UCSD-AML1 (cell line): ENCODE data around the gene DDX24.

ENCODE experiments used
- DNase-seq: peaks from one replicate; lab custom pipeline; 2025; ENCODE audit not compliant: unreplicated experiment; lab: John Stamatoyannopoulos, UW

The DDX24 gene

DNA sequence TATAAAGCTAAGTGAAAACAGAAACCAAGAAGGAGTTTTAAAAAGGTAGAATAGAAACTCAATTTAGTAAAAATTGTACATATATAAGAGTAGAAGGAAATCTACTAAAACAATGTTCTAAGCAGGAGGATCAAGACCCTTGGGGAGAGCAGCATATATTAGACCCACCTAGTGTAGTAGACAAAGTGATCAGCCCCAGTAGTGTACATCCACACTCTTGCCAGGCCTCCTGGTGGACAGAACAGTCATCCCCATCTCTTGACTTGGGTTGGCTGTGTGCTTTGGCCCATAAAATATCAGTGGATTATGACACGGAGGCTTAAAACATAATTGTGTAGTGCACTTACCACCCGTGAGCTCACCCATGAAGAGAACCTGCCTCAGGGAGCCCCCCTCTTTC lies 65.8 kb downstream of the DDX24 start:
- DNase-seq = no peak

DNA sequence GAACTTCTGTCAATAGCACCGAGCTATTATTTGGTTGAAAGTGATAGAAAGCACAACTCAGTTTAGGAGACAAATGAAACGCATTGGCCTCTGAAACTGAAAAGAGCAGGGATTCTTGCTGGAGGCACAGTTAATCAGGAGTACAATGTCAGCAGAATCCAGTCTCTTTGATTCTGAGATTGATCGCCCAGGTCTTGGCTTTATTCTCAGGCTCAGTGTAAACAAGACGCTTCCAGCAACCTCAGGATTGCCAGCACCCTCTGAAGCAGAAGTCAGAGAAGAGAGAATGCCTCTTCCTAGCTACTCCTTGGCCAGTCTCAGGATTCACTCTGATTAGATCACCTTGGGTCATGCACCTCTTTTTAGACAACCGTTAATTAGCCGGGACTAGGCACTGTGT lies 66.6 kb downstream of the DDX24 start:
- no peak for DNase-seq

DNA sequence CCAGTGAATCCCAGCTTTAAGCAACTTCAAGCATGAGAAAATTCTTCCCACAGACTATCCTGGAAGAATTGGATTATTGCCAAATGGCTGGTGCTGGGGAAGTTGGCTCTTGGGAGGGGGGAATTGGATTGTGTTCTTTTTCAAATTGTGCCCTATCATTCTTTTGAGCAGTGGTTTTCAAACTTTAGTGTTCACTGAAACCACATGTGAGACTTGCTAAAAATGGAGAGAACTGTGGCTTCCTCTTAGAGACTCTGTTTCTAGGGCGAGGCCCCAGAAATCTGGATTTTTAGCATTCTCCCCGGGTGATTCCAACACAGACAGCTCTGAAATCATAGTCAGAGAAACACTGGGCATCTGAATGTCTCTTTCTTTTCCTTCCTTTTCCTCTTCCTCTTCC lies 69.2 kb downstream of the DDX24 start:
- no peak for DNase-seq

DNA sequence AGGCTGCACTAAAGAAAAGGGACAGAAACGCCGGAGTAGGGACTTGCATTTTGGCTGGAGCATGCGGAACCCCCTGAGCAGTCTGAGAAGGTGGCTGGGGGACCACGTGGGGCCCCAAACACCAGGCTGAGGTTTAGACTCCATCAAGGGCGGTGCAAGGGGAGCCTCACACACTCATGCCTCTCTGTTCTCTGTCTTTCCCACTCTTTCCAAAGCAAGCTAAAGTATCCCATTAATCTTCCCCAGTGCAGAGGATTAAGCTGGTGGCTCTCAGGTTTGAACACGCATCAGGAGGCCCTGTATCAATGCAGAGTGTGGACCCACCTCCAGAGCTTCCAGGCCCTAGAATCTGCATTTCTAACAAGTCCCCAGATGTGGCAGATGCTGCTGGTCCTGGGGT lies 70.4 kb downstream of the DDX24 start:
- DNase-seq = no peak

DNA sequence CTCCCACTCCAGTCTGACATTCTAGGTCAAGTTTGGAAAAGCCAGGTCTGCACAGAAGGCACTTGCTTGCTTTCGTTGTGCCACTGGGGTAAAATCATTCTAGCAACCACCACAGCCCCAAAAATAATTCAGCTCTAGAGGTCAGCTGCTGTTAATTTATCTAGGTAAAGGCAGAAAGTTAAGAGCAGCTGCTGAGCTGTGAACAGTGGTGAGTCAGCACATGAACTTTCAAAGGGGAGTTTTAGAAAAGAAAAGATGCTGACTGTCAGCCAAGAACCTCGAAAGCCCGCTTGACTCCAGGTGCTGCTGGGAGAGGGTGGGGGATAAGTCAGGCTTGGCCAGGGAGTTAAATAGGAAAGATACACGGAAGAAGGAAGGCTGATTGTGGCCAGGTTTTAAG lies 71.2 kb downstream of the DDX24 start:
- no peak for DNase-seq

DNA sequence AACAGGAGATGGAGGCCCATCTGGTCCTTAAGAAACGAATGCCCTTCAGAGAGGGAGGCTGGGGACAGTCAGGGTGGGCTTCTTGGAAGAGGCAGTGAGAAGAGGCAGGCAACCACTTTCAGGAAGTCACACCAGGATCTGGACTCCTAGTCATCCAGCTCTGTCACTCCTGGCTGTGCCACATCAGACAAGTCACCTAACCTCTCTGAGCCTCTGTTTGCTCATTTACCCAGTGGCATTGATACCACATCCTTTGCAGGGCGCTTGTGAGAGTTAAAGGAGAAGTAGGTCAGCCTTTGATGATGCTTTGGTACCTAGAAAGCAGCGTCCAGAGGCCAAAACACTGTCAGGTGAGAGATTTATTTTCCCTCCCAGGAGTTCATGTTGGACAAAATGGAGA lies 72.8 kb downstream of the DDX24 start:
- no peak for DNase-seq

DNA sequence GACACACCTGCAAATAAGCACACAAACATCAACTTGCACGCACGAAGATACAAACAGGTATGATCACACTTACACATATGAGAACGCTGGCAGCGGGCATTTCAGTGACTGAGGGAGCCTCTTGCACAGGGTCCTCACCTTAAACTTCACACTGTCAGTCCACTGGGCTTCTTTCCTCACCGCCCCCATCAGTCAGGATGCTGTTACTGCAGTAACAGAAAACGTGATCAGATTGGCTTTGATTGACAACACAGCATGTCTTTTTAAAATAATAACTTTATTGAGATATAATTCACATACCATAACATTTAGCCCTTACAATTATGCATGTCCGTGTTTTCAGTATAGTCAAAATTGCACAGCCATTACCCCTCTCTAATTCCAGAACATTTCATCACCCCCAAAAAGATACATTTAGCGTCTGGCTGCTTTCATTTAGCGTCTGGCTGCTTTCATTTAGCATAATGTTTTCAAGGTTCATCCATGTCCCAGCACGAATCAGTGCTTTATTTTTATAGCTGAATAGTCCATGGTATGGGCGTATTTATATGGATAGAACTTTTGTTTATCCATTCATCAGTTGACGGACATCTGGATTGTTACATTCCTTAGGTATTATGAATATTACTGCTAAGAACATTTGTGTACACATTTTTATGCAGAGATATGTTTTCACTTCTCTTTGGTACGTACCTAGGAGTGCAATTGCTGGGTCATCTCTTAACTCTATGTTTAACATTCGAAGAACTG lies 75.5 kb downstream of the DDX24 start:
- no peak for DNase-seq

DNA sequence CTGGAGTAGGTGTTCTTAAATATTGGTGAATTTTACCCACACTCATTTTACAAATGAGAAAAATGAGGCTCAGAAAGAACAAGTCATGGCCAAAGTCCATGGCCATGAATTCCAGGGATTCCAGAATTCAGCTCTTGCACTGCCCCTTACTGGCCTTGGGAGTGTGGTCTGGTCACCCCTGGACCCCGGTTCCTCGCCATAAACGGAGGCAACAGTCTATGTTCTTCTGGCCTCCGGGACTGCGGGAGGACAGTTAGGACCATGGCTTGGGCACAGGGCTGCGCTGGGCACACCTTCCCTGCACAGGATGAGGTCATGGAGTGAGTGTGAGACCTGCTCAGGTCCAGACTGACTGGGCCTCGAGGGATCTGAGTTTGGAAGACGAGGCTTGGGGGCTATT lies 77.0 kb downstream of the DDX24 start:
- no peak for DNase-seq

DNA sequence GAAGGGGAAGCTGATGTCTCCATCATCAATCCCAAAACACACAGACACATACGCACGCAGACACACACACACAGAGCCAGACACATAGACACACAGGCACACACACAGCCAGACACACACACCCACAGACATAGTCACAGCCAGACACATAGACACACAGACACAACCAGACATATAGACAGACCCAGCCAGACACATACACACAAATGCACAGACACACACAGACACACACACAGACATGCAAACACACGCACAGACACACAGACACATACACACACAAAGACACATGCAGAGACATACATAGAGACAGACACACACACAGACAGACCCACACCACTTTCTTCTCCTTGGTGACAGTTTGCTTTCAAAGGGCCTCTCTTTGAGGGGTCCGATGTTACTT lies 77.6 kb downstream of the DDX24 start:
- DNase-seq = no peak

DNA sequence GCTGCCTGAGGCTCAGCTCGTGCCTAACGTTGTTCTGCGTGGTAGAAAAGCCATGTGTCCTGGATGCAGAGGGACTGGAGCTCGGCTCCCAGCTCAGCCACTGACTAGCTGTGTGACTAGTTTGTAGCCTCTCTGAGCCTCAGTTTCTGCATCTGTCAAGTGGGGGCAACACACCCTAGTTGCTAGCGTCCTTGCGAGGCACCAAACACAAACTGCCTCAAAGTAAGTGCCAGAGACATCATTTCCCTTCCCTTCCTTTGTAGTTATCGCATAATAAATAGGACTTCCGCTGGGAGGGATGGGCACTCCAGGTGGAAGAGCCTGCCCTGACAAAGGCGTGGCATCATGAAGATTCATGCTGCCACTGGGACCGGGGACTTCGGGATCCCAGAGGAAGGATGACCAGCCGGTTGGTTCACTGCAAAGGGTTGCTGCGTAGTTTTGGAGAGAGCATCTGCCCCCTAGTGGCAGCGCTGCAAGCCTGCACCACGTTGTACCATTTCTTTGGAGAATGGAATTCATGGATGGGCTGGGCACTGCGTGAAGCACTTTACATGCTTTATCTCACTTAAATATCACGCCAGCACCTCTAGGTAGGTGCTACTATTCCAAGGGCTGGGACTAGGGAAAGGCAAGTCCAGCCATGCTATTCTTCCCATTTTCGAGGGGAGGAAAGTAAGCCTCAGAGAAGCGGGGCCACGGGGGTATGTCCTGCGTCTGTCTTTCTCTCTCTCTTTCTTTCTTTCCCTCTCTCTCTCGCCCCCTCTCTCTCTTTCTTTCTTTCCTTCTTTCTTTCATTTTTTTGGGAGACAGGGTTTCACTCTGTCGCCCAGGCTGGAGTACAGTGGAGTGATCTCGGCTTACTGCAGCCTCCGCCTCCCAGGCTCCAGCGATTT lies 79.3 kb downstream of the DDX24 start:
- DNase-seq = peak; percentile 49

DNA sequence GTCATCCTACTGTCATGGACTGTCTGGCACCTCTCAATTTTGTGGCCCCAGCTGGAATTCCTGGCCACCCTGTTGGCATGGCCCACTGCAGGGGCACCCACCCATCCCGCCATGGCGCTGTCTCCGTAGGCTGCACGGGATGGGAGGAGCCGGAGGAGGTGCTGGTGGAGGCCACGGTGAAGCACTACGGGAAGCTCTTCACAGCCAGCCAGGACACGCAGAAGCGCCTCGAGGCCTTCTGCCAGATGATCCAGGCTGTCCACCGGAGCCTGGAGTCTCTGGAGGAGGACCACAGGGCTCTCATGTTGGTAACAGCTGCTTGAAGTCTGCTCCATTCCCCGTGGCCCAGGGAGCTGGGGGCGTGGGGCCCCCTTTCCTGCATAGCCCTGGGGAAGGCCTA lies 80.0 kb downstream of the DDX24 start:
- DNase-seq = no peak

DNA sequence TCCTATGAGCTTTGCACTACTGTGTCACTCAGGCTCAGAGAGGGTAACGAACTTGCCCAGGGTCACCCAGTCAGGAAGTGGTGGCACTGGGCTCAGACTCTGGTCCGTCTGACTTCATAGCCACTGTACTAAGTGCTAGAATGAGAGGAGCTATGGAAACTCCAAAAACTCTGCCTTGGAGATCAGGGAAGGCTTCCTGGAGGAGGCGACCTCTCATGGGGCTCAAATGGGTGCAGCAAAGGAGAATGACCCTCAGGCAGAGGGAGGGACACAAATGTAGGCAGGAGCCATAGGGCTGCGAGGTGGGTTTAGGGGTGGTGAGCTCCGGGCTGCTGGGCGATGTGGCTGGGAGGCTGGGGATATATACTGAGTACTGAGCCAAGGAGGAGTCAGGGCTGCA lies 80.7 kb downstream of the DDX24 start:
- DNase-seq = no peak

DNA sequence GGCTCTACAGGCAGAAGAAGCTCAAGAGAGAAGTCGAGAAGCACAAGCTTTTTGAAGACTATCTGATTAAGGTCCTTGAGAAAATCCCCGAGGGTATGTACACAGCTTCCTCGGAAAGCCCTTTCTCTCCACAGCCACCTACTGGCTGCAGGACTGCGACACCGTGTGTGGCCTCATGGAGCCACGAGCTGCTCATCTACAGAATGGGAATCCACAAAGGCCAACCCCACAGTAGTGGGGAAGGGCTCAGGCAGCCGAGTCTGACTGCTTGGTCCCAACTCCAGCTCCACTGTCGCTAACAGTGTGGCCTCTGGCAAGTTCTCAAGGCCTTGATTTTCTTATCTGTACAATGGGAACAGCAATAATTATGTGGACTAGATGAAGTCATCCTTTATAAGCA lies 81.4 kb downstream of the DDX24 start:
- no peak for DNase-seq

DNA sequence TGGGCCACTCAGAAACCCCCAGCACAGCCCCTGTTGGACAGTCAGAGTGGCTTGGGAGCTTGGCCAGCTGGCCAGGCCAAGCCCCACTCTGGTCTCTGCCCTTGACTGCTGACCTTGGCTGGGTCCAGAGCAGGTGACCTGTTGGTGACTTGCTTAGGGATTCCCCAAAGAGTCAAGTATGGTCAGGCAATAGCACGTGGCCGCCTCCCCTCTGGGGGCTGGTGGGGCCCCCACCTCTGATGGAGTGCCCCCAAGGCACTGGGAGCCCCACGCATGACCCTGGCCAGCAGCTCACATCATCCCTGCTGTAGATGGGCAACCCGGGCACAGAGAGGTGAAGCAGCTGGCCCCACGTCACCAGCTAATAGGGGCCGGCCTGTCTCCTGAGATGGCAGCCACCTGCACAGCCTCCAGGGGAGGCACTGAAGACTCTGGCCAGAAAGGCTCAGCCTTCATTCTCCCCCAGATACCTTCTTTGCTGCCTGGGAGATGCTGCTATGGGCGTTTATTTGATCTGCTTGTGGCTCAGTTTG lies 82.1 kb downstream of the DDX24 start:
- no peak for DNase-seq
